K562 (cell line): ENCODE results near the gene FRYL. TPM values are rescaled to one million over a fixed set of nuclear protein-coding genes. Genes with fewer than 3 reads are reported as not detected.

Experiments used
- MEF2A ChIP-seq: IDR thresholded peaks from 2 replicates; pipeline ENCODE4 v1.6.1; 2011; ENCODE audit warnings: low read depth, mild to moderate bottlenecking, low read length, moderate library complexity; ENCODE audit not compliant: control insufficient read depth
- NR2C1 ChIP-seq, 2 experiments: fragments of 450-650 bp; IDR thresholded peaks; 2 replicates each; pipeline ENCODE4 v1.6.1; 2017; ENCODE audit warnings: mild to moderate bottlenecking in 2 of 2, antibody characterized with exemption in 1 of 2, inconsistent platforms in 1 of 2, missing compliant biosample characterization in 1 of 2, missing genetic modification characterization in 1 of 2
- polyA plus RNA-seq, 8 experiments: library from polyadenylated mRNA; depleted of rRNA in 4 of 8; stranded (reverse) in 5 of 8; unstranded in 3 of 8; fragments of >200 nt; fragmentation: Nextera tagmentation in 2 of 8; fragmentation: Illumina TruSeq in 1 of 8; extraction: Ambion mirVana in 2 of 8; extraction: Trizol in 1 of 8; gene quantifications; 2 replicates each; pipeline versions ENCODE4 v1.2.1 to v1.2.3, GENCODE V29; 2011 to 2014; ENCODE audit warnings: inconsistent platforms in 1 of 8, missing spikeins in 1 of 8
- total RNA-seq, 7 experiments: library from RNA; depleted of rRNA in 6 of 7; stranded (reverse); fragments of >200 nt in 6 of 7; fragmentation: Illumina TruSeq in 2 of 7; extraction: Trizol in 2 of 7; gene quantifications; 2 replicates each; pipeline versions ENCODE4 v1.2.1 to v1.2.3, GENCODE V29; 2011 to 2021; ENCODE audit warnings: low replicate concordance in 1 of 7
- TF ChIP-seq, protein P1 (sequence below): fragments of 200-600 bp; sonication (generic); IDR thresholded peaks from one replicate; pipeline ENCODE4 v1.6.1; 2012; ENCODE audit warnings: mild to moderate bottlenecking, low read depth, low read length, inconsistent platforms

Gene FRYL
- total and polyA plus RNA-seq, 9 of the 15 experiments (the other 6 are each of a cell fraction or from before 2014, with no cell fraction given), result 7.2 to 34.9 (median 15.9) TPM

DNA sequence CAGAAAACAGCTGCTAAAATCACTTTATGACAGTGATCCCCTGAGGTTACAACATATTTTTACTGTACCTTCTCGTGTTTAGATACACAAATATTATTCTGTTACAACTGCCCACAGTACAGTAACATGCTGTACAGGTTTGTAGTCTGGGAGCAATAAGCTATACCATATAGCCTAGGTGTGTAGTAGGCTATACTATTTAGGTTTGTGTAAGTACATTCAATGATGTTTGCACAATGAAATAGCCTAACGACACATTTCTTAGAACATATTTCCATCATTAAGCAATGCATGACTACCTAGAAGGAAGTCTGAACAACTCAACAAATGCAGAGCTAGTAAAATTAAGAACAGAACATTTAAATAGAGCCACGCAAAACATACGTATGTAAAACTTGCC, 177.3 kb downstream of the FRYL start (continued):
- TF ChIP-seq, protein P1, sequence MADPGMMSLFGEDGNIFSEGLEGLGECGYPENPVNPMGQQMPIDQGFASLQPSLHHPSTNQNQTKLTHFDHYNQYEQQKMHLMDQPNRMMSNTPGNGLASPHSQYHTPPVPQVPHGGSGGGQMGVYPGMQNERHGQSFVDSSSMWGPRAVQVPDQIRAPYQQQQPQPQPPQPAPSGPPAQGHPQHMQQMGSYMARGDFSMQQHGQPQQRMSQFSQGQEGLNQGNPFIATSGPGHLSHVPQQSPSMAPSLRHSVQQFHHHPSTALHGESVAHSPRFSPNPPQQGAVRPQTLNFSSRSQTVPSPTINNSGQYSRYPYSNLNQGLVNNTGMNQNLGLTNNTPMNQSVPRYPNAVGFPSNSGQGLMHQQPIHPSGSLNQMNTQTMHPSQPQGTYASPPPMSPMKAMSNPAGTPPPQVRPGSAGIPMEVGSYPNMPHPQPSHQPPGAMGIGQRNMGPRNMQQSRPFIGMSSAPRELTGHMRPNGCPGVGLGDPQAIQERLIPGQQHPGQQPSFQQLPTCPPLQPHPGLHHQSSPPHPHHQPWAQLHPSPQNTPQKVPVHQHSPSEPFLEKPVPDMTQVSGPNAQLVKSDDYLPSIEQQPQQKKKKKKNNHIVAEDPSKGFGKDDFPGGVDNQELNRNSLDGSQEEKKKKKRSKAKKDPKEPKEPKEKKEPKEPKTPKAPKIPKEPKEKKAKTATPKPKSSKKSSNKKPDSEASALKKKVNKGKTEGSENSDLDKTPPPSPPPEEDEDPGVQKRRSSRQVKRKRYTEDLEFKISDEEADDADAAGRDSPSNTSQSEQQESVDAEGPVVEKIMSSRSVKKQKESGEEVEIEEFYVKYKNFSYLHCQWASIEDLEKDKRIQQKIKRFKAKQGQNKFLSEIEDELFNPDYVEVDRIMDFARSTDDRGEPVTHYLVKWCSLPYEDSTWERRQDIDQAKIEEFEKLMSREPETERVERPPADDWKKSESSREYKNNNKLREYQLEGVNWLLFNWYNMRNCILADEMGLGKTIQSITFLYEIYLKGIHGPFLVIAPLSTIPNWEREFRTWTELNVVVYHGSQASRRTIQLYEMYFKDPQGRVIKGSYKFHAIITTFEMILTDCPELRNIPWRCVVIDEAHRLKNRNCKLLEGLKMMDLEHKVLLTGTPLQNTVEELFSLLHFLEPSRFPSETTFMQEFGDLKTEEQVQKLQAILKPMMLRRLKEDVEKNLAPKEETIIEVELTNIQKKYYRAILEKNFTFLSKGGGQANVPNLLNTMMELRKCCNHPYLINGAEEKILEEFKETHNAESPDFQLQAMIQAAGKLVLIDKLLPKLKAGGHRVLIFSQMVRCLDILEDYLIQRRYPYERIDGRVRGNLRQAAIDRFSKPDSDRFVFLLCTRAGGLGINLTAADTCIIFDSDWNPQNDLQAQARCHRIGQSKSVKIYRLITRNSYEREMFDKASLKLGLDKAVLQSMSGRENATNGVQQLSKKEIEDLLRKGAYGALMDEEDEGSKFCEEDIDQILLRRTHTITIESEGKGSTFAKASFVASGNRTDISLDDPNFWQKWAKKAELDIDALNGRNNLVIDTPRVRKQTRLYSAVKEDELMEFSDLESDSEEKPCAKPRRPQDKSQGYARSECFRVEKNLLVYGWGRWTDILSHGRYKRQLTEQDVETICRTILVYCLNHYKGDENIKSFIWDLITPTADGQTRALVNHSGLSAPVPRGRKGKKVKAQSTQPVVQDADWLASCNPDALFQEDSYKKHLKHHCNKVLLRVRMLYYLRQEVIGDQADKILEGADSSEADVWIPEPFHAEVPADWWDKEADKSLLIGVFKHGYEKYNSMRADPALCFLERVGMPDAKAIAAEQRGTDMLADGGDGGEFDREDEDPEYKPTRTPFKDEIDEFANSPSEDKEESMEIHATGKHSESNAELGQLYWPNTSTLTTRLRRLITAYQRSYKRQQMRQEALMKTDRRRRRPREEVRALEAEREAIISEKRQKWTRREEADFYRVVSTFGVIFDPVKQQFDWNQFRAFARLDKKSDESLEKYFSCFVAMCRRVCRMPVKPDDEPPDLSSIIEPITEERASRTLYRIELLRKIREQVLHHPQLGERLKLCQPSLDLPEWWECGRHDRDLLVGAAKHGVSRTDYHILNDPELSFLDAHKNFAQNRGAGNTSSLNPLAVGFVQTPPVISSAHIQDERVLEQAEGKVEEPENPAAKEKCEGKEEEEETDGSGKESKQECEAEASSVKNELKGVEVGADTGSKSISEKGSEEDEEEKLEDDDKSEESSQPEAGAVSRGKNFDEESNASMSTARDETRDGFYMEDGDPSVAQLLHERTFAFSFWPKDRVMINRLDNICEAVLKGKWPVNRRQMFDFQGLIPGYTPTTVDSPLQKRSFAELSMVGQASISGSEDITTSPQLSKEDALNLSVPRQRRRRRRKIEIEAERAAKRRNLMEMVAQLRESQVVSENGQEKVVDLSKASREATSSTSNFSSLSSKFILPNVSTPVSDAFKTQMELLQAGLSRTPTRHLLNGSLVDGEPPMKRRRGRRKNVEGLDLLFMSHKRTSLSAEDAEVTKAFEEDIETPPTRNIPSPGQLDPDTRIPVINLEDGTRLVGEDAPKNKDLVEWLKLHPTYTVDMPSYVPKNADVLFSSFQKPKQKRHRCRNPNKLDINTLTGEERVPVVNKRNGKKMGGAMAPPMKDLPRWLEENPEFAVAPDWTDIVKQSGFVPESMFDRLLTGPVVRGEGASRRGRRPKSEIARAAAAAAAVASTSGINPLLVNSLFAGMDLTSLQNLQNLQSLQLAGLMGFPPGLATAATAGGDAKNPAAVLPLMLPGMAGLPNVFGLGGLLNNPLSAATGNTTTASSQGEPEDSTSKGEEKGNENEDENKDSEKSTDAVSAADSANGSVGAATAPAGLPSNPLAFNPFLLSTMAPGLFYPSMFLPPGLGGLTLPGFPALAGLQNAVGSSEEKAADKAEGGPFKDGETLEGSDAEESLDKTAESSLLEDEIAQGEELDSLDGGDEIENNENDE, result no peak
- TF ChIP-seq NR2C1 (IDR thresholded peaks at IDR 0.05) (no peak), NR2C1 (tag; IDR thresholded peaks at IDR 0.05) (no peak), MEF2A (no peak)
- TF ChIP-seq, all 486 proteins: peak for 0
